ENCODE measurements around the gene MACROD2.

MACROD2 gene

GRCh38 chr20:14759979-14760378, 764.7 kb downstream of the MACROD2 start:
- DNase-seq (ENCODE audit: low spot score) = no peak

- DNase-seq (ENCODE audit: low spot score) = no peak
These were observed 766.6 kb downstream of the MACROD2 start for GRCh38 chr20:14761903-14762302.

GRCh38 chr20:14764511-14765369, 769.4 kb downstream of the MACROD2 start:
- peak; percentile 19 for DNase-seq (ENCODE audit: low spot score)

GRCh38 chr20:14765370-14765701, 770.0 kb downstream of the MACROD2 start:
- DNase-seq (ENCODE audit: low spot score) = no peak

GRCh38 chr20:14773486-14773885, 778.2 kb downstream of the MACROD2 start:
- no peak for DNase-seq (ENCODE audit: low spot score)

GRCh38 chr20:14775778-14776177, 780.5 kb downstream of the MACROD2 start:
- no peak for DNase-seq (ENCODE audit: low spot score)

- DNase-seq (ENCODE audit: low spot score) = no peak
These were observed 782.3 kb downstream of the MACROD2 start for GRCh38 chr20:14777591-14777990.

GRCh38 chr20:14778096-14778495, 782.8 kb downstream of the MACROD2 start:
- no peak for DNase-seq (ENCODE audit: low spot score)

GRCh38 chr20:14778875-14779274, 783.6 kb downstream of the MACROD2 start:
- no peak for DNase-seq (ENCODE audit: low spot score)

- no peak for DNase-seq (ENCODE audit: low spot score)
These were observed 785.2 kb downstream of the MACROD2 start for GRCh38 chr20:14780508-14780907.

GRCh38 chr20:14782731-14783130, 787.4 kb downstream of the MACROD2 start:
- DNase-seq (ENCODE audit: low spot score) = peak; percentile 13

GRCh38 chr20:14783766-14784165, 788.5 kb downstream of the MACROD2 start:
- DNase-seq (ENCODE audit: low spot score) = no peak

GRCh38 chr20:14785065-14785743, 789.9 kb downstream of the MACROD2 start:
- no peak for DNase-seq (ENCODE audit: low spot score)

GRCh38 chr20:14790190-14790589, 794.9 kb downstream of the MACROD2 start:
- DNase-seq (ENCODE audit: low spot score) = no peak

GRCh38 chr20:14790771-14791620, 795.7 kb downstream of the MACROD2 start:
- no peak for DNase-seq (ENCODE audit: low spot score)

GRCh38 chr20:14792915-14793314, 797.6 kb downstream of the MACROD2 start:
- DNase-seq (ENCODE audit: low spot score) = no peak

GRCh38 chr20:14799545-14800216, 804.4 kb downstream of the MACROD2 start:
- DNase-seq (ENCODE audit: low spot score) = no peak

GRCh38 chr20:14800707-14801425, 805.5 kb downstream of the MACROD2 start:
- DNase-seq (ENCODE audit: low spot score) = no peak

GRCh38 chr20:14801591-14802325, 806.4 kb downstream of the MACROD2 start:
- DNase-seq (ENCODE audit: low spot score) = no peak

GRCh38 chr20:14807224-14807623, 811.9 kb downstream of the MACROD2 start:
- no peak for DNase-seq (ENCODE audit: low spot score)

- DNase-seq (ENCODE audit: low spot score) = no peak
These were observed 820.0 kb downstream of the MACROD2 start for GRCh38 chr20:14815340-14815739.
